HG03565 (cell line): ENCODE results near the gene ELOVL6.
A peak's percentile ranks its signal among the peaks of the same experiment; 100 is the strongest.
"Not testable (repeated sequence)": the region's sequence is repeated elsewhere in the genome, so short reads cannot be mapped to it uniquely, and the experiment has no call there.

ENCODE experiments used
- ATAC-seq: cut with Tn5 transposase; IDR thresholded peaks from one replicate; pipeline ENCODE4 v1.9.1; 2021; ENCODE audit warnings: mild to moderate bottlenecking, moderate library complexity; ENCODE audit not compliant: unreplicated experiment

ELOVL6 gene

DNA sequence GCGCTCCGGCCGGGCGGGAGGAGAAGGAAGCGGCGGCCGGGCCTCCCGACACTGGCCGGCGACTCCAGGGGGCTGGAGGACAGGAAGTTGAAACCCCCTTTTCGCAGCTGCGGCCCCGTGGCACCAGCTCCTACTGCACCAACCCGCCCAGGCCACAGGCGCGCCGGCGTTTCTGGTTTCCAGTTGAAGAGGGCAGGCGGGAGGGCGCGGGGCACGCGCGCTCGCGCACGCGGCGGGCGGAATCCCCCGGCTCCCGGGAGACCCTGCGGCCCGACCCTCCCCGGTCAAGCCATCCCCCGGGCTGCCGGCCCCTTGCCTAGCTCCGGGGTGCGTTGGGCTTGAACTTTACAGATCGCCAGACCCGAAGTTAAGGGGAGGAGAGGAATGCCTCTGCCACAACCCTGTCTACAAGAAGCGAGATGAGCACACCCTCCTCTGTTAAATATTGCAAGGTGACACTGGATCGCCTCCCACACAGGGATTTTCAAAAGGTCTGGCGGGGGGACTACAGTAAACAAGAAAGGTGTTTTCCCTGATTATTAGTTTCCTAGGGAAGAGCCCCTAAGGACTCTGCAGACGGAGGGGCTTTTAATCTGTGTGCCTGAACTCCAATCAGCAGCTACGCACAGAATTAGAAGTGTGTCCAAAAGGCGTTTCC lies 1.4 kb downstream of the ELOVL6 start:
- ATAC-seq, result no peak

DNA sequence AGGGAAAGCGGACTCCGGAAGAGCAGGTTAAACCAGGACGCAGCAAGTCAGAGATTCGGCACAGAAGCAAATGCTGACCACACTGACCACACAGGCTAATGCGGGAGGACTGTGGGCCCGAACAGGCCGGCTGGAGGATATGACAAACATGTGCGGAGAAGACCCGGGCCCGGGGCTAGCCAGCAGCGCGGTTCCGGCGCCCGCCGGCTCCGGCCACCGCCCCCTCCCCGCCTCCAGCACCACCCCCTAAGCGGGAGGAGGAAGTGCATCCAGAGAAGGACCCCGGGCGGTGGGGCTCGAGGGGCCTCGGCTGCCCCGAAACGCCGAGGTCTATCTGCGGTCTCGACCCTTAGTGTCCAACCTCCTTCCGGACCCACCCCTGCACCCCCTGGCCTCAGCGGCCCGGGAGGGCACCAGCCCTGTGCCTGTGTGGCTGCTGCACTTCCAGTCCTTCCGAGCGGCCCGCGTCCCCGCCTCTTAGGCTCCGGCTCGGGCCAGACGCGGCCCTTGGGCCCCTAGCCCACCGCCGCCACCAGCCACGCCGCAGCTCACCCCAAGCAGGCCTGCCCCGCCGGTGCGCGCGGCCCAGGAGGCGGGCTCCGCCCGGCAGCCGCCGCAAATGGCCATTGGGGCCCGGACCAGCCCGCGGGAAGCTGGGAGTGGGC lies 2.1 kb downstream of the ELOVL6 start:
- ATAC-seq, result no peak

- ATAC-seq, result no peak
These were observed 2.7 kb downstream of the ELOVL6 start for GRCh38 chr4:110195561-110196205.

DNA sequence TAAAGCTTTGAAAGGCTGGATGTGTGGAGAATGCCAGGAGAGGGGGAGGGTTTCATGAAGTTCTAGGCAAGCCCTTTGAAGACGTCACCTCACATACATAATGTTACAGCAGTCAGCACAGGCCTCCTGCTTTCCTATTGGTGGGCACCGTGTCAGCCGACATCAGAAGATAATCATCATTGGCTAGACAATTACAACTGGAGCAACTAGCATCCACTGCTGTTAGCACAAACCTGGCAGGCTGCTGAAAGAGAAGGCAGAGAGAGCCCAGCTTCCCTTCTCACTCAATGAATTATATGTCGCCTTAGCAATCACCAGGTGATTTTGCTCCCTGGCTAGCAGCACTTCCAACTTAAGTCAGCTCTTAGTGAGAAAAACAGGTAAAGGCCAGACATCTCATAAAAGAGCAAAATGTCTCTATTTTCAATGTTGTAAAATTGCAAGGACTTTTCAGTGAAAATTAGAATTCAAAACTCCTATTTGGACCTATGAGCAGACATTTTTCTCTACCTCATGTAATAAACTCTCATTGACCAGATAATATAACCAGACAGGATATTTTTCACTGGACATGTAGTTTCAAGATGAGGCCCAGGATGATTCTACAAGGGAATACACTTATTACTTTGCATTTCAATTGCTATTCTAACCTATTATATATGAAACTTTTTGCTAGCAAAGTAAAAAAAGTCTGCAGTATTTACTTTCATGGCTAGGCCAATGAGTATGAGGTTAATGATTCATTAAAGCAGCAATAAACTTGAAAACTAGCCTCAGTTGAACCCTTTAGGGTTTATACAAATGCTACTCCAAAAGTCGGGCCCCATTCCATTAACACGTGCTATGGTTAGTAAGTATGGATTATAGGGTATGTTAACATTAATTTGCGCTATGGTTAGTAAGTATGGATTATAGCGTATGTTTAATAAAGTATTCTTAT lies 4.3 kb downstream of the ELOVL6 start:
- peak; percentile 90 for ATAC-seq

DNA sequence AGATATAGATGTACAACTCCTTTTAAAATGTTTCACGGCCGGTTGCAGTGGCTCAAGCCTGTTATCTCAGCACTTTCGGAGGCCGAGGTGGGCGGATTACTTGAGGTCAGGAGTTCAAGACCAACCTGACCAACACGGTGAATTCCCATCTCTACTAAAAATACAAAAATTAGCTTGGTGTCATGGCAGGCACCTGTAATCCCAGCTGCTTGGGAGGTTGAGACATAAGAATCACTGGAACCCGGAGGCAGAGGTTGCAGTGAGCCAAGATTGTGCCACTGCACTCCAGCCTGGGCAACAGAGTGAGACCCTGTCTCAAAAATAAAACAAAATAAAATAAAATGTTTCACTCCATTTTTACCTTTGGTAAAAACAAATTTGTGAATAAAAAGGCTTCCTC lies 5.1 kb downstream of the ELOVL6 start:
- ATAC-seq, result not testable (repeated sequence)

GRCh38 chr4:110190249-110190648 lies 8.2 kb downstream of the ELOVL6 start:
- no peak for ATAC-seq

GRCh38 chr4:110188113-110188512 lies 10.3 kb downstream of the ELOVL6 start:
- ATAC-seq, result no peak

DNA sequence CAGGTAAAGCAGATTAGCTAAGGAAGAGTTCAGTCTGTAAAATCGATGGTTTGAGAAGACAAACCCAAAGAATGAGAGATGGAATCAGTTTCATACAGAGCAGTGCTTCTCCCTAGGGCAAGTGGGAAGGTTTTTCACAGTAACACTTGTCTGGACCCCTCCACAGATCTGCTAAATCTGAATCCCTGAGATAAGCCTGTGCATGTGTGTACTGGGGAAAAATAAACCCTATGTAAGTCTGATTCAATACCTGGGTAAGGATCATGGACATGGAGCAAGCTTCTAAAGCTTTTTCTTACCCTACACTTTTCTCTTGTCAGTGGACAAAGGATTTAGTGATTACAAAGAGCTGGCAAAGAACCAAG lies 13.6 kb downstream of the ELOVL6 start:
- ATAC-seq, result no peak

DNA sequence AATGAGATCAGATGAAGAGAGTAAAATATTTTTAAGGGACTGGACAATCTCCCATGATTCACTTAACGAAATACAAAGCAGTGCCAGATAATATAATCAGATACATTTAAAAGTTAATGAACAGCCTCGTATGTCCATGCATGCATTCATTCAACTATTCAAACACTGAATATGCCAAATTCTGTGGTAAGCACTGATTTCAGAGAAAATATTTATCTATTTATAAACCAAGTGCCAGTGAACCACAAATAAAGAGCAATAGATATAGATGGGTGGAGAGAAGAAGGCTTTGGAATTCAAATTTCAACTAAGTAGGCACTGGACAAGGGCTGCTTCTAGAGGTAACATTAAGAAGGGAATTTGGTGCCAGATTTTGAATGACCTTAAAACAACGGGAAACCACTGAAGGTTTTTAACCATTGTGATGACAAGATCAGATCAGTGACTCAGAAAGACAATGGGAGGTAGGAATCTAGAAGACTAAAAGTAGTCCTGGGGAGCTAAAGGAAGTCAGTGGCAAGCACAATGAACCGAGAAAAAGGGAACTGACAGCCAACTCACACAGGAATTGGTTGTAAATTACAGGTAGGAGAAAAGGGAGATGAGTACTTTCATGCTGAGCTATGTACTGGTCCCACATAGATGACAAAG lies 14.2 kb downstream of the ELOVL6 start:
- peak; percentile 46 for ATAC-seq

DNA sequence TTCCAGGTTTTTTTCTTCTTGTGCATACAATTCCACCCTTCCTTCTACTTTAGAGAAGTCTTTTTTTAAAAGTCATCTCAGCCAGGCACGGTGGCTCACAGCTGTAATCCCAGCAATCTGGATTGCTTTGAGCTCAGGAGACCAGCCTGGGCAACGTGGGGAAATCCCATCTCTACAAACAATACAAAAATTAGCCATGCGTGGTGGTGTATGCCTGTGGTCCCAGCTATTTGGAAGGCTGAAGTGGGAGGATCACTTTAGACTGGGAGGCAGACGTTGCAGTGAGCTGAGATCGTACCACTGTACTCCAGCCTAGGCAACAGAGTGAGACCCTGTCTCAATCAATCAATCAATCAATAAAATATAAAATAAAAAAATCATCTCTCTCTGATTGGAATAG lies 14.8 kb downstream of the ELOVL6 start:
- no peak for ATAC-seq

- ATAC-seq, result no peak
These were observed 15.4 kb downstream of the ELOVL6 start for GRCh38 chr4:110183058-110183457.

DNA sequence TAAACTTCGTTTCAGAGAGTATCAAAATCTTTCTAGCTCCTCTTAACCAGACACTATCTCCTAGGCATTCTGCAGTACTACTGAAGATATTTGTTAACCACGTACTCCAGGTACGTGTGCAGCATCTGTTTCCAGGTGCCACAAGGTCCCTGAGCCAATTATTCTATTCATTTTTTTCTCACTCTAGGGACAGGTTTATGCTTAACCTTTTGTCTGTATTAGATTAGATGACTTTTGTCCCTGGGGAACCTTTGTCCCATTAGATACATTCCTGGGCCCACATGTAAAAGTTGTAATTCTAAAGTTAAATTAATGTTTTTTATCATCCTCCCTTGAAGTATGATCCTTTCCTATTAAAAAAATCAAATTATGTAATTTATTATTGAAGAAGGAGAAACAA lies 16.5 kb downstream of the ELOVL6 start:
- ATAC-seq, result no peak

- no peak for ATAC-seq
These were observed 22.8 kb downstream of the ELOVL6 start for GRCh38 chr4:110175634-110176033.

DNA sequence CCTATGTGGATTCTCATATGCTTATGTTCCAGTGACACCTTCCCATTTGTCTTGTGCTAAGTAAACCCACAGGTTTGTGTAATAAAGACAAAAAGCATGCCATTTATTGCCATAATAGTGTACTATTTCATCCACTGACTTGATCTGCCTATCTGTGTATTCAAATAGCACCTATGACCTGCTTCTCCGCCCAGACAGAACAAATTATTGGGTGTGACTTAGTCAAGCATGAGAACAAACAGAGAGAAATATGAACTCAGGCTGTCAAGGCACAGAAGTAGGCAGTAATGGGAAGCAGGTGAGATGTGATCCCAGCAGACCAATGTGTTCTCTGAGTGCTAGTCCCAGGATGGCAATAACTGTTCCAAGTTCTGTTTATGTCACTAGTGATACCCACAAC lies 25.4 kb downstream of the ELOVL6 start:
- ATAC-seq, result no peak

- no peak for ATAC-seq
These were observed 26.4 kb downstream of the ELOVL6 start for GRCh38 chr4:110171971-110172370.

DNA sequence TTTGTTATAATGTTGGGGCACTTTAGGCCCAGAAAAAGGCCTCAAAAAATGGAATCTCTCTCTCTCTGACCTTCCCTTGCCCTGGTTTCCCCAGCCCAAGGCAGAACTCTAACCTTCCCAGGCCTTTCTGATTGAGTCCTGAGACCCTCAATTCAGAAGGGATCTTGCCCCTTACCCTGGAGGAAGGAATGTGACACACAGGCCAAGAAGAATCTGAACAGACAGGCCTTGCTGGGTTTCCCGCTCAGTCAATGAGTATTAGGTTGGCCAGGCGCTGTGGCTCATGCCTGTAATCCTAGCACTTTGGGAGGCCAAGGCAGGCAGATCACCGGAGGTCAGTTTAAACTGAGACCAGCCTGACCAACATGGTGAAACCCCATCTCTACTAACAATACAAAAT lies 27.6 kb downstream of the ELOVL6 start:
- no peak for ATAC-seq

- ATAC-seq, result peak; percentile 70
These were observed 32.8 kb downstream of the ELOVL6 start for GRCh38 chr4:110165382-110166286.

GRCh38 chr4:110164856-110165255 lies 33.6 kb downstream of the ELOVL6 start:
- ATAC-seq, result no peak

- no peak for ATAC-seq
These were observed 34.2 kb downstream of the ELOVL6 start for GRCh38 chr4:110164251-110164650.
